OCI-LY1 (cell line): Measurements from ENCODE around the gene IKBIP.

Source experiments
- EZH2 ChIP-seq: fragments of 200-600 bp; sonication (generic), shearing (Covaris generic); IDR thresholded peaks from 2 replicates; pipeline ENCODE4 v1.8.0; 2017; ENCODE audit warnings: borderline replicate concordance, mixed run types, mild to moderate bottlenecking, antibody characterized with exemption, low read length, moderate library complexity, mixed read lengths
- TF ChIP-seq, protein P1 (sequence below): fragments of 200-600 bp; sonication (generic), shearing (Covaris generic); IDR thresholded peaks from 2 replicates; pipeline ENCODE4 v1.5.1; 2017; ENCODE audit warnings: mild to moderate bottlenecking, antibody characterized with exemption, low read length, moderate library complexity, mixed read lengths

DNA sequence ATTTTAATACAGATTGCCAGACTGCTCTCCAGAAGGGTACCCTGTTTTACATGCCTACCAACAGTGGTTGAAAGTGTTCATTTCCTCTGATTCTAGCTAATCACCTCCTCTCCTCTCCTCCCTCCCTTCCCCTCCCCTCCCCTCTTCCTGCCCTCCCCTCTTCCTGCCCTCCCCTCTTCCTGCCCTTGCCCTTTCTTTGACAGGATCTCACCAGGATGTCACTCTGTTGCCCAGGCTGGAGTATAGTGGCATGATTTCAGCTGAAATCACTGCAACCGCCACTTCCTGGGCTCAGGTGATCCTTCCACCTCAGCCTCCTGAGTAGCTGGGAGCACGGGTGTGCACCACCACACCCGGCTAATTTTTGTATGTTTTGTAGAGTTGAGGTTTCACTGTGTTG, 25.2 kb upstream of the IKBIP start:
- TF ChIP-seq, protein P1, sequence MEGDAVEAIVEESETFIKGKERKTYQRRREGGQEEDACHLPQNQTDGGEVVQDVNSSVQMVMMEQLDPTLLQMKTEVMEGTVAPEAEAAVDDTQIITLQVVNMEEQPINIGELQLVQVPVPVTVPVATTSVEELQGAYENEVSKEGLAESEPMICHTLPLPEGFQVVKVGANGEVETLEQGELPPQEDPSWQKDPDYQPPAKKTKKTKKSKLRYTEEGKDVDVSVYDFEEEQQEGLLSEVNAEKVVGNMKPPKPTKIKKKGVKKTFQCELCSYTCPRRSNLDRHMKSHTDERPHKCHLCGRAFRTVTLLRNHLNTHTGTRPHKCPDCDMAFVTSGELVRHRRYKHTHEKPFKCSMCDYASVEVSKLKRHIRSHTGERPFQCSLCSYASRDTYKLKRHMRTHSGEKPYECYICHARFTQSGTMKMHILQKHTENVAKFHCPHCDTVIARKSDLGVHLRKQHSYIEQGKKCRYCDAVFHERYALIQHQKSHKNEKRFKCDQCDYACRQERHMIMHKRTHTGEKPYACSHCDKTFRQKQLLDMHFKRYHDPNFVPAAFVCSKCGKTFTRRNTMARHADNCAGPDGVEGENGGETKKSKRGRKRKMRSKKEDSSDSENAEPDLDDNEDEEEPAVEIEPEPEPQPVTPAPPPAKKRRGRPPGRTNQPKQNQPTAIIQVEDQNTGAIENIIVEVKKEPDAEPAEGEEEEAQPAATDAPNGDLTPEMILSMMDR: no peak
- TF ChIP-seq EZH2: no peak
